GM18873 (cell line): ENCODE results near the gene IQSEC3.

Source experiments
- ATAC-seq: cut with Tn5 transposase; IDR thresholded peaks from one replicate; pipeline ENCODE4 v1.9.1; 2021; ENCODE audit warnings: mild to moderate bottlenecking, moderate library complexity, moderate number of reproducible peaks; ENCODE audit not compliant: unreplicated experiment, low FRiP score

IQSEC3 gene

DNA sequence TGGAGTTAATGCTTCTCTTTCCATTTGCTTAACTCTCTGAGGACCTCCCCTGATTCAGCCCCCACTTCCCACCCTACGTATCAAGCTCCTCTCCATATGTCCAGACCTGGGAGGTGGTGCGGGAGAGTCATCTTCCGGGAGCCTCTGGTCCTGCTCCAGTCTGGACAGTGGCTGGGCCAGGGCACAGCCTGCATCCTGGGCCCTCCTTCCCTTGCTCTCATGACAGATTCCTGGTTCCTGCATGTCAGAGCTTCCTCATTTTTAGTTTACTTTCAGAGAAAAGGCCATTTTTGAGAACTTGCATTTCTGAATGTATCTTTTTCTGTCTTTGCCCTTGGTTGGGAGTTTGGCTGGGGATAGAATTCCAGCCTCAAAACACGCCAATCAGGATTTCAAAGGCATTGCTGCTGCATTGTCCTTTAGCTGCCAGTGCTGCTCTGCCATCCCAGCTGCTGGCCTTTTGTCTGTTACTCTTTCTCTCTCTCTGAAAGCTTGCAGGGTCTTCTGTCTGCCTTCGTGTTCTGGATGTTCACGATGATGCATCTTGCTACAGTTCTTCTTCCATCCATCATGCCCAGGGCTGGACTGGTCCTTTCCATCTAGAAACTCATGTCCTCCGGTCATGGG, 92.7 kb downstream of the IQSEC3 start:
- ATAC-seq, result no peak

DNA sequence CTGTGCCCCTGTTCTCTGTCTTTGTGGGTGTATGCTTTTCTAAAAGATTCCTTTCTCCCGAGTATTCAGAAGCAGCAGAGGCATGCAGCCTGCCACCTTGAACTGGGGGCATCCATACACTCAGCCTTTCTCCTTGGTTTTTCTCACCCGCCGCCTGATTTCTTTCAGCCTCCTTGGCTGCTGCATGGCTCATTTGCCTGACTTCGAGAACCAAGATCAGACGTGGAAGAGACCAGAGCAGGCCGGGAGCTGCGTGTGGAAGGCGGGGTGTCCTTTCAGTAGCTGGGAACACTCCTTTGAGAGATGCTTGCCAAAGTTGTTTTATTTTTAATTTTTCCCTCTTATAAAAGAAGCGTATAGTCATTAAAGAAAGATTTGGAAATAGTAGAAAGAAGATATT, 94.3 kb downstream of the IQSEC3 start:
- ATAC-seq, result no peak

DNA sequence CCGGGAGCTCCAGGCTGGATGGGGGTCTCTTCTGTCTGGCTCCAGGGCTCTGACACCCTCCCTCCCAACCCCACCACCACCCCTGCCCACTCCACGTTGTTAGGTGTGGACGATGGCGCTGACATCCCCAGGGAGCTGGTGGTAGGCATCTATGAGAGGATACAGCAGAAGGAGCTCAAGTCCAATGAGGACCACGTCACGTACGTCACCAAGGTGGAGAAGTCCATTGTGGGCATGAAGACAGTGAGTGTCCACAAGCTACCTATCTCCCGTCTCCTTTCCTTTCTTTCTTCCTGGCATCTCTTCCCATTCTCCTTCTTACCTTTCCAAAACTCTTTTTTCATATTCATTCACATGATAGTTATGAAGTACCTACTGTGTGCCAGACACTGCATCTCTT, 95.3 kb downstream of the IQSEC3 start:
- ATAC-seq, result no peak

DNA sequence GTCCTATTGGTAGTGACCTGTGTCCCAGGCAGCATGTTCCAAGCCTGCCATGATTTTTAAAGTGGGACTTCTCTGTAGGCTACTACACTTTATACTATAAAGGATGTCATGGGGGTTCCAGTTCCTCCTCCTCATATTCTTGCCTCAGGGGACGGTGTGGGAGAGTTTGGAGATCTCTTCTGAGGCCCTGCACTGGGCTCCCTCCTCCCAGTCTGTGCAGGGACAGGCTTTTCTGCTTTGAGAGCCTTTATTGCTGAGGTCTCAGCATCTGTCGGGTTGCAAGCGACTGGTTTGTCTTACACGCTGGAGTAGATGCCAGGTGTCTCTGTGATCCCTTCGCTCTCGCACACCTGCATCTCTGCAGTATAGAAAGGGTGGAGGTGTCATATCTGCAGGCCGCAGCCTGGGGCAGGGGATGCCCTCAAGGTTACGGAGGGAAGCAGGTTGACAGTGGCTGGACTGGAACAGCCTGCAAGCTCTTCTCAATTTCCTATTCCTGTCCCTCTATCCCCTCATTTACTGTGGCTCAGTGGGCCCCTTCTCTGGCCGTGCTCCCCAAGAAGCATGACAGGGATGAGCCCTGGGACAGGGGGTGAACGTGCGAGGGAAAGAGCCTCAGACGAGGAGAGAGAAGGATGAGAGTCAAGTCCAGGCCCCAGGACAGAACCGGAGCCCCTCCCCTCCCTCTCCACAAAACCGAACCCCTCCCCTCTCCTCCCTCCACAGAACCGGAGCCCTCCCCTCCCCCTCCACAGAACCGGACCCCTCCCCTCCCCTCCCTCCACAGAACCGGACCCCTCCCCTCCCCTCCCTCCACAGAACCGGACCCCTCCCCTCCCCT, 96.1 kb downstream of the IQSEC3 start:
- no peak for ATAC-seq

DNA sequence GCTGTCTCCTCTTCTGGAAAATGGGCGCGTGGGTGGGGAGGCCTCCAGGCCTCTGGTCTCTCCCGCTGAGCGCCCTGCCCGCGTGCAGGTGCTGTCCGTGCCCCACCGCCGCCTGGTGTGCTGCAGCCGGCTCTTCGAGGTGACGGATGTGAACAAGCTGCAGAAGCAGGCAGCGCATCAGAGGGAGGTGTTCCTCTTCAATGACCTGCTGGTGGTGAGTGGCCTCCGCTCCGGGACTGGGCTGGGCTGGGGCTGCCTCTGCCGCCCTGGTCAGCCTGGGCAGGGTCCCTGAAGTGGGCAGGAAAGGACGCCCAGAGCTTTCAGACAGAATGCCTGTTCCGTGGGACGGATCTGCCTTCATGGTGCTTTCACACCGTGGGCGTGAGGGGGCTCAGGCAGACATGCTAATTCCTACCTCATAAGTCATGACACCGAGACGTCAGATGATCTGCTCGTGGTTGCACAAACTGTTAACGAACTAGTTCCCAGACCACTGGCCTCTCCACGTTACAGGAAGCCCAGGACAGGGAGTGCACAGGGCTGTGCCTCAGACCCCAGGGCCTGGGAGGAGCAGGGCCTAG, 96.9 kb downstream of the IQSEC3 start:
- ATAC-seq, result no peak

DNA sequence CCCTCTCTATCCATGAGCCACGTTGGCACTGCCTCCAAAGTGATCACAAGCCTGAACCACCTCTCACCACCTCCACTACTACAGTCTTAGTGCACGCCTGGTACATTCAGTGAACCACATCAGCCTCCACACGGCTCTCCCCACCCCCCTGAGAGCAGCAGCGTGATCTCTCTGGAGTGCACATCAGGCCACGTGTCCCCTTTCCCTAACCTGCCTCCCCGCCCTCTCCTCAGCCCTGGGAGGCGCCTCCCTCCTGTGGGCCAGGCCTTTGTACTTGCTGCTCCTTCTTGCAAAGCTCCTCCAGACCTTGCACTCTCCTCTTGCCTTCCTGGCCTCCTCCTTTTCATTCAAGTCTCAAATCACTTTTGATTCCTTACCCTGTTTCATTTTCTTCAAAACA, 97.6 kb downstream of the IQSEC3 start:
- ATAC-seq, result no peak

DNA sequence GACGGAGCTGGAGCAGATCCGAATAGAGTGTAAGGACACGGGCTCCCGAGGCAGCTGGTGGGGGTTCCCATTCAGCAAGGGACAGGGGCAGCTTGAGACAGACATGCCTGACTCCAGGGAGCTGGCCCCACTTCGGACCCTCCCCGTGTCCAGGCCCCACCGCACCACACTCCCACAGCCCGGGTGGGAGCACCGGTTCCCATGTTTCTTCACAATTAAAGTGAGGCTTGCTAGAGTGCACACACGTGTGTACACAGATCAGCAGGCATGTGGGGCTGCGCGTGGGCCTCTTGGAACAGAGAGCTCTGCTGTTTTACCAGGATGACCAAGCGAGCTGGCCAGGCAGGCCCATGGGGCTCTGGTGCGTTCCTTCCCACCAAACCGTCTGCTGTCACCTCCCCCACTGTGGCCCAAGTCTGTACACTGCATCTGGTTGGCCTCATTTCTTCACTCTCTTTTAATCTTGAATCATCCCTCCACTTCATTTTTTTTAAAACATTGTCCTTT, 99.3 kb downstream of the IQSEC3 start:
- no peak for ATAC-seq

DNA sequence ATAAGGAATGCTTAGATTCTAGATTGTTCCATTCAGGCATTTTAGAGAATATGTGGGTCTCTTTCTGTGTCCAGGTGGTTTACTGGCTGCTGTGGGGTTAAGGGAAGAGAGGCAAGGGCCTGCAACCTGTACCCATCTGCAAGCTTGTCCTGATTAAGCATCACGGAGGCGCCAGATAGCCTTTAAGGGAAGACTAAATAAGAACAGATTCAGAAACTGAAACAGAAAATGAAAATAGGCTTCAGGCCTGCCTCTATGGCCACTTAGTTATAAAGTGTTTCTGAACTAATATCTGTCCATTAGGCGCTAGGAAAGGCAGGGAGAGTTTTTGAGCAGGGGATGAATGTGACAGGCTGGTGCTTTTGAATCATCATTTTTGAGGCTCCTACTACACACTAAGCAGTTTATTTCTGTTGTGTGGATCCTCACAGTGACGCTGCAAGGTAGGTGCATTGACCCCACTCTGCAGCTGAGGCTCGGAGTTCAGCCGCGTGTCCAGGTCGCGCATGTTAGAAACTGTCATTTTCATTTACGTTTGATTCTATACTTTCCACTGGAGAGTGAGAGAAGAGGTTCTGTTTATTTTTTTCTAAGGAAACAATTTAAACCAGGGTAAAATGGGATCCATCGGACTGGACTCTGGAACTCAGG, 100.0 kb downstream of the IQSEC3 start:
- ATAC-seq, result no peak

DNA sequence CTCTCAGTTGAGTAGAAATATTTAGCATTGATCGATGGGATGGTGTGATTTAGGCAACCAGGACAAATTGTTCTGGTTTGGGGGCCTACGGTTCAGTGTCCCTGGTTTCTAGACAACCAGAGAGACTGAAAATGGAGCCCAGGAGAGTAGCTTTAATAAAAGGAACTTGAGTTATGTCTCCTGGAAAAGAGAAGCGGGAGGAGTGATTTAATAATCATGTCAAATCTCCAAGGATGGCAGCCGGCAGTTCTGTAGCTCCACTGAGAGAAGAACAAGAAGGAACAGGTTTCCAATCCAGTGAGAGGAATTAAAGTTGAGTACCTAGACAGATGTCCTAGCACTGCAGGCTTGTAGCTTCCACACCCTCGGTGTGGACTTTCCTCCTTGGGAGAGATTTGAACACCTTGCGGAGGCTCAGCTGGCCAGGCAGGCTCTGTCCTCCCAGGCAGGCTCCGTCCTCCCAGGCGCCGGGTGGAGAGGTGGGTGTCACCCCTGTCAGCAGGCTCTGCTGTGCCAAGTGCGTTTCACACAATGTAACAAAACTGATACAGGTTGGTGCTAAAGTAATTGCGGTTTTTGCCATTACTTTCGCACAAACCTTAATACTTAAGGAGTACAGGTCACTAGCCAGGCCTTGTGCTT, 101.5 kb downstream of the IQSEC3 start:
- ATAC-seq, result no peak

DNA sequence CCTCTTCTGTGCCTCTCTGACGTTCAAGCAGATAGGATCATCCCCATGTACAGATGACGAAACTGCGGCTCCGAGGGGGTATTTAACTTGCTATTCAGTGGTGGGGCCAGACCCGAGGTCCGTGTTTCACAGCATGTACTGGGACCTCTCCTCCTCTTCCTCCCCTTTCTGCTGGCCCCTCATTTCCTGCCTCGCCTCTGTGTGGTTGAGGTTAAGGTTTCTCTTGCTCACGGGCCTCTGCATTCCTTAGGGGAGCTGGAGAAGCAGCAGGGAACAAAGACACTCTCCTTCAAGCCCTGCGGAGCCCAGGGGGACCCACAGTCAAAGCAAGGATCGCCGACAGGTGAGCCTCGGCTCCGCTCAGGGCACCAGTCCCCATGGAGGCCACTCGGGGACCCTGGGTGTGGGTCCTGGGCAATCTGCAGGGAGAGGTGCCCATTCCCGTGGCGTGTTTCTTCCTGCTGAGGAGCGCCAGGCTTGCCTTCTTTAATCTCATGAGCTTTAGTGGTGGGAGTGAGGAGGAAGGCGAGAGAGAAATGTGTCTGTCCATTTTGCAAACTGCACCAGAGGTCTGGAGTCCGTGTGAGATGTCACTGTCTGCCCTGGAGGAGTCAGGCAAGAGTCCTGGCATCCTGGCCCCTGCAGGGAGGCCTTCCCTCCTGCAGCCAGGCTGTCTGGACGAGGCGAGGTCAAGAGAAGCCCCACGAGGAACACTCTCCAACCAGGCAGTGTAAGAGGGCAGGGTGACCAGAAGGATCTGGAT, 102.4 kb downstream of the IQSEC3 start:
- ATAC-seq, result no peak

DNA sequence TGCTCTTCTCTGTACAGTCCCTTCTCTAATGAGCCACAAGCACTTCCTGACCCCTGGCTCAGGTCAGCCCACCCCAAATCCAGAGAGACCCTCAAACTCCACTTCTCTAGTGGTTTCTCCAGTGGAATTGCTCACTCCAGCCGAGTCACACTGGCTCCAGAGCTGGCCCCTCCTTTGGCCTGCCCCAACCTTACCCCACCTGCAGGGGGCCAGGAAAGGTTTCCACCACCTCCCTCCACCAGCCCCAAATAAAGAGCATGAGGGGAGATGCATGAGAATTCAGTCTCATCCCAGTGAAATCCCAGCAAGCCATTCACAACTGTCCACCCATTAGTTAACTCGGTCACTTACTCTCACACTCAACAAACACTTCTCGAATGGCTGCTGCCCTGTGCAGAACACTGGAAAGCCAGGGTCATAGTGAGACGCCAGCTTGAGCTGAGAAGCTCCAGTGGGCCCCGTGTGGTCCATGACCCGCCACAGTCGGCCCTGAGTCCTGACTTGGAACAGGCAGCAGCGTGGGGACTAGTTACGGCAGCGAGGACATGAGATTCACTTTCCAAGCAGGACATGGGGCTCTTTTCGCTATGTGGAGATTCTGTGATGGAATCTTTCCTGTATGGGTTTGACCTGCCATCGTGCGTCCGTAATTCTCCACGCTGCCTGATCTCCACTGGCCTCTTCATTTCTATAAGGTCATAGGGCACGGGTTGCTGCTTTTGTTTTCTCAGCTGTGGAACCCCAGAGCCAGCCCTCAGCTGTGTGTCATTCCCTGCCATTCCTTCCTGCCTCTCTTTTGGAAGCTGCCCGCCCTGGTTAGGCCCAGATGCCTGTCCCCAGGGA, 103.2 kb downstream of the IQSEC3 start:
- no peak for ATAC-seq

DNA sequence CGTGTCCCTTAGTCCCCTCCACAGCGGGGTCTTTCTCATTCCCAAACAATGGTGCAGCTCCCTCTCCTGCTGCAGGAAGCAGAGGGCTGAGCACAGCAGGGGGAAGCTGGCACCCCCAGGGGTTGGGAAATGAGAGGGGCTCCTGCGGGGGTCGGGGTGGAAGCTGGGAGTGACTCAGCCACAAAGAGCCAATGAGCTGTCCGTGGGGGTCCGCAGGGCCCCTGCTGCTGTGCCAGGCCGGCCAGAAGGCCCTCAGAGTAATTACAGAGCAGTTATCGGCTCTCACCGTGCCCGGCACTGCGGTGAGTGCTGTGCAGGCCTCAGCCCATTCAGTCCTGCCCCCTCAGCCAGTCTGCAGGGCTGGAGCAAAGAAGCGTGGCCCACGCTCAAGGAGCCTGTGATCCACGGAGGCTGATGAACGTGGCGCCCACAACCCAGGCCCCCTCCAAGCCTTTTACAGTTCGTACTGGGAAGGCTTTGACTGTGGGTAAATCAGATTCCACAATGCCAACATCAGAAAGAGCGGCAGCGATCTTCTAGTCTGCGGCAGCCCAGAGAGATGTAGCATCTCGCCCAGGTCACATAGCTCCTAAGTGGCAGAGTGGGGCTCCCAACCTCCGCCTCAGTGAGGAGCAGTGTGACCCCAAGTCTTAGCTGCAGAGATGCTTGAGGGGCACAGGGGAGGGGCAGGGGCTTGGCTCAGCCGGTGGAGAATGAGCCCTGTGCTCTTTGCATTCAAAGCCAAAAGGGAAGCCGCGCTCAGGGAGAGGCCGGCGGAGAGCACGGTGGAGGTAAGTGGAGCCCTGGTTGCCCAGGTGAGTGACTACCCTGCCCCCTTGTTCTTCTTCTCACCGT, 104.0 kb downstream of the IQSEC3 start:
- ATAC-seq, result no peak

DNA sequence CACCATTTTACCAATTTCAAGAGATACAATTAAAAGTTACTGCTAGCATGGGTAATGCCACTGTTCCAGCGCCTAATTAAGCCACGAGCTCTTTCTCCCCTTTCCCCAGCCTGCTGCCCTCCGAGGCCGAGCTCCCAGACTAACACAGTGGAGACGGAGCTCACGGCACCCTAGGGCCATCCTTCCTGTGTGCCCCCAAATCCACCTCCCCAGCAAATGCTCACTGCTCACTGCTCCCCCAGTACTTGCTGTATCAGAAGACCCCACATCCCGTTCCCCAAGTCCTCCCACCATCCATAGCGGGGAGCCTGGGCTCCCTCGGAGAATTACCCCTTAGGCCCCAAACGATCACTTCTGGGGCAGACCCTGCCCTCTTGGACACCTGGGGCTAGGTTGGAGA, 104.7 kb downstream of the IQSEC3 start:
- ATAC-seq, result no peak

DNA sequence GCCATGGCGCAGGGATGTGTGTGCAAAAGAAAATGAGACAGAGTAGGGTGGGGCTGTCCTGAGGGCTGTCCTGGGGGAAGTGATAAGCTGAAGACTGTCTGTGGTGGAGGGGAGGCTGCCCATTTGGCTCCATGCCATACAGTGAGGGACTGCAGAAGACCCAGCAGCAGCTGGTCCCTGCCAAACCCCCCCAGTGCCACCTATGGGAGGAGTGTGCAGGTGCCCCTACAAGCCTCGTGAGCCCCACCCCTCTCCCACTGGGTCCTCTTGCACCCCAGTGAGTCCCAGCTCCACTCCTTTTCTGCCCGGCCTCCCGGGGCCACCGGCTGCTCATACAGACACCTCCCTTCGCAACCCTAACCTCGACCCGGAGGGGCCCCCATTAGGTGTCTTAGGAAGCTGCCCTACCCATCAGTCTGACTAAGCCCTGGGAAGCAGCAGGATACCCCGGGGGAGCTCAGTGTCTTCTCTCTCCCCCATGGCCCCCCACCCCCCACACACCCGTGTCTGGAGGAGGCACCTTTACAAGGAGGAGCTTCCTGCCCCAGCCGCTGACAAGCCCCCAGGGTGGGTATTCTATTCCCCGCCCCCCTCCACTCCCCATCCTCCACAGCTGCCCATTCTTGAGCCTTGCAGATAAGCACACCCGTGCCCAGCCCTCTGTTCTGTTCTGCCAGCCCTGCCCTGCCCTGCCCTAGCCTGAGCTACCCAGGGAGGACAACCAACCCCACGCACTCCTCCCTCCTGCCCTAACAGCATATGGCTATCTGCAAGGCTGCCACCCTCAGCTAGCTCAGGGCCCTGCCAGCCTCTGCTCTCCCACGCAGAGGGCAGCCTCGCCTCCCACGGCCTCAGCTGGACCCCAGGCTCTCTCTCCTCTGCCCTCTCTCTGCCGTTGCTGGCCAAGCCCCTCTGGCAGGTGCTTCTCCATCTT, 105.4 kb downstream of the IQSEC3 start:
- no peak for ATAC-seq

DNA sequence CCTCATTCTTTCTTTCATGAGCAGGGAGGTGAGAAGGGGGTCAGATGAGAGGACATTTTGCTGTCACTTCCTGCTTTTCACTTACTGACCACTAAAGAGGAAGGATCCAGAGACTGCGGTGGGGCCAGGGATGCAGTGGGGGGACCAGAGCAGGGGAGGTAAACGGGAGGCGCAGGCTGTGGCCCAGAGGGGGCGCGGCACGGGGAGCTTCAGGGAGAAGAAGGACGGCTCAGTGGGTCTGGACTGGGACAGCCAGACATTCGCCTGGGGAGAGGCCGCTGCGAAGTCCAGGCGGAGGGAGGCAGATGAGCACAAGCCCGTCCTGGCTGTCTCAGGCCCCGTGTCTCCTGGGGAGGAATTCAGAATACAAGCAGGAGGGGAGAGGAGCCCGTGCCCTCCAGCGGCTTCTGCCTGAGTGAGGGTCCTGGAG, 106.2 kb downstream of the IQSEC3 start:
- no peak for ATAC-seq

DNA sequence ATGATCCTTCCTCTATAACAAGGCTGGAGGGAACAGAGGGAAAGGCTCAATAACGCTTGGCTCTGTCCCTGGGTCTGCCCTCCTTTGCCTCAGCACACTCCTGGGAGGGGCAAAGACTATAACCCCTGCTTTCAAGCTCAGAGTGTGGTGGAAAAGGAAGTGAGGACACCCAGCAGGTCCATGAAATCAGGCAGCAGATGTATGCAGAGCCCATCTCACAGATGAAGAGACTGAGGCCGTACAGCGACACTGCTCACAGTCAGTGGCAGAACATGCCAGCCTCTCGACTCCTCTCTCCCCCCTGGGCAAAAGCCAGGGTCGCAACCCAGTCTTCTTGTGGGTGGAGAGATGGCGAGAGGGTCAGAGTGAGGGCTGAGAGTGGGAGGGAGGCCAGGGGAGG, 107.6 kb downstream of the IQSEC3 start:
- no peak for ATAC-seq

DNA sequence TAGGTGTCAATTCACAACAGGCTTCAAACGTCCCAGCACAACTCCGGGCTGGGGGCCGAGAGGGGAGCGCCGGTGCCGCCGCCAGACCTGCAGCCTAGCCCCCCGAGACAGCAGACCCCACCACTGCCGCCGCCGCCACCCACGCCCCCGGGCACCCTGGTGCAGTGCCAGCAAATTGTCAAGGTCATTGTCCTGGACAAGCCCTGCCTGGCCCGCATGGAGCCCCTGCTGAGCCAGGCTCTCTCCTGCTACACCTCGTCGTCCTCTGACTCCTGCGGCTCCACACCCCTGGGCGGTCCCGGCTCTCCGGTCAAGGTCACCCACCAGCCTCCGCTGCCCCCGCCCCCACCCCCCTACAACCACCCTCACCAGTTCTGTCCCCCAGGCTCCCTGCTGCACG, 108.0 kb downstream of the IQSEC3 start:
- ATAC-seq, result no peak
